NCI-H1048 (cell line): ENCODE results near the gene ARPC5L.
"Not testable (repeated sequence)": the region's sequence is repeated elsewhere in the genome, so short reads cannot be mapped to it uniquely, and the experiment has no call there.

Experiments used
- DNase-seq: peaks from one replicate; lab custom pipeline; 2025; lab: John Stamatoyannopoulos, UW

Gene ARPC5L

GRCh38 chr9:124841075-124841821, 20.7 kb upstream of the ARPC5L start:
- no peak for DNase-seq

- no peak for DNase-seq
These were observed 18.4 kb upstream of the ARPC5L start for GRCh38 chr9:124843456-124844034.

- DNase-seq = no peak
These were observed 17.6 kb upstream of the ARPC5L start for GRCh38 chr9:124844291-124844690.

- DNase-seq = not testable (repeated sequence)
These were observed 15.5 kb upstream of the ARPC5L start for GRCh38 chr9:124846467-124846866.

- DNase-seq = no peak
These were observed 15.0 kb upstream of the ARPC5L start for GRCh38 chr9:124846969-124847368.

GRCh38 chr9:124849801-124850200, 12.1 kb upstream of the ARPC5L start:
- DNase-seq = no peak

- DNase-seq = no peak
These were observed 9.7 kb upstream of the ARPC5L start for GRCh38 chr9:124852121-124852828.

- peak; percentile 23 for DNase-seq
These were observed 8.9 kb upstream of the ARPC5L start, which contains the start of gene WDR38 for GRCh38 chr9:124852829-124853531. TSS of gene WDR38 (plus strand) at chr9:124853460. CDS start at chr9:124853532, 72 bp downstream.

- DNase-seq = no peak
These were observed 8.3 kb upstream of the ARPC5L start for GRCh38 chr9:124853605-124854143.

- DNase-seq = no peak
These were observed 7.8 kb upstream of the ARPC5L start for GRCh38 chr9:124854161-124854560.

- no peak for DNase-seq
These were observed 7.1 kb upstream of the ARPC5L start for GRCh38 chr9:124854822-124855221.

- DNase-seq = no peak
These were observed 6.4 kb upstream of the ARPC5L start for GRCh38 chr9:124855566-124855943.

GRCh38 chr9:124855944-124856765, 5.8 kb upstream of the ARPC5L start:
- no peak for DNase-seq

- DNase-seq = no peak
These were observed 4.3 kb upstream of the ARPC5L start for GRCh38 chr9:124857533-124858162.

GRCh38 chr9:124858330-124859046, 3.4 kb upstream of the ARPC5L start:
- DNase-seq = no peak

- no peak for DNase-seq
These were observed 1.9 kb upstream of the ARPC5L start for GRCh38 chr9:124859803-124860581.

- no peak for DNase-seq
These were observed 1.2 kb upstream of the ARPC5L start for GRCh38 chr9:124860582-124861341.

GRCh38 chr9:124863371-124863871, 1.5 kb downstream of the ARPC5L start:
- DNase-seq = no peak
